Measurements from ENCODE around the gene TMEM151A. TPM values are rescaled to one million over a fixed set of nuclear protein-coding genes. Genes with fewer than 3 reads are reported as not detected.

The TMEM151A gene
- total and polyA plus RNA-seq, 11 donors: 0.08 to 7.9 (median 0.12) TPM; not detected in 5

DNA sequence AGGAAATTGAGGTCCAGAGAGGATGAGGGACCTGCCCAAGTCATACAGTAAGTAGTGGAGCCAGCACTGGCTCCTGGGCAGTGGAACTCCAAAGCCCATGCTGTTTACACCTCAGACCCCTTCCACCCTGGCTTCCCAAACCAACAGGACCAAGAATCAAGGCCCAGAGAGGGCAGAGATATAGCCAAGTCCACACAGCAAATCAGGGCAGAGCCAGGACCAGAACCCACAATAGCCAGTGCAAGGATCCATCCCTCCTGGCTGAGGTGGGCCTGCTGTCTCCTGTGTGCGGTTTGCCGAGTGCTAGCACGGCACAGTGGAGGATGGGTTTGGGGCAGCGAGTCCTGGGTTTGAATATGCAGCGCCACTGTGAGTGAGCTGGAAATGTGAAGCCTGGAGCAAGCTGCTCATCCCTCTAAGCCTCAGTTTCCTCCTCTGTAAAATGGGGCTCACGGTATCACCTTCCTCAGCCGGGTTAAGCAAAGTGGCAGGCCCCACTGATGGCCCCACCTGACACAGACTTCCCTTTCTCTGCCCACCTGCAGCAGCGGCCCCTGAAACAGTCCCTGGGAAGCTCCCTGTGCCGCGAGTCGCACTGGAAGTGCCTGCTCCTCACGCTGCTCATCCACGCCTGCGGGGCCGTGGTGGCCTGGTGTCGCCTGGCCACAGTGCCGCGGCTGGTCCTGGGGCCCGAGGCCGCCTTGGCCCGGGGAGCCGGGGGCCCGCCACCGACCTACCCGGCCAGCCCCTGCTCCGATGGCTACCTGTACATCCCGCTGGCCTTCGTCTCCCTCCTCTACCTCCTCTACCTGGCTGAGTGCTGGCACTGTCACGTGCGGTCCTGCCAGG, 2.3 kb downstream of the TMEM151A start:
- WGBS, 4 donors: 75 to 84% (median 81%) methylated on average over 18 to 30 of the region's 30 CpGs
- intact Hi-C loops (cut with DNase I): loop anchor here in 1 of 10 donors (5.0 kb wide), 1 partner anchor 43 kb away; the partner anchor contains the start of gene RIN1
- no peak for ATAC-seq
- Histone ChIP-seq H3K4me3 (no peak overlapping the region), H3K27me3 (peaks cover 6 to 42% (median 26%) of the 10 kb centered on the region in 9 donors), H3K4me1 (peaks cover 0 to 22% (median 8%) of the 10 kb centered on the region in 12 donors), H3K9me3 (no peaks in the 10 kb centered on the region), H3K36me3 (no peaks in the 10 kb centered on the region), H3K27ac (no peak overlapping the region)
- DNase-seq: no peak
- TF ChIP-seq, protein P1, sequence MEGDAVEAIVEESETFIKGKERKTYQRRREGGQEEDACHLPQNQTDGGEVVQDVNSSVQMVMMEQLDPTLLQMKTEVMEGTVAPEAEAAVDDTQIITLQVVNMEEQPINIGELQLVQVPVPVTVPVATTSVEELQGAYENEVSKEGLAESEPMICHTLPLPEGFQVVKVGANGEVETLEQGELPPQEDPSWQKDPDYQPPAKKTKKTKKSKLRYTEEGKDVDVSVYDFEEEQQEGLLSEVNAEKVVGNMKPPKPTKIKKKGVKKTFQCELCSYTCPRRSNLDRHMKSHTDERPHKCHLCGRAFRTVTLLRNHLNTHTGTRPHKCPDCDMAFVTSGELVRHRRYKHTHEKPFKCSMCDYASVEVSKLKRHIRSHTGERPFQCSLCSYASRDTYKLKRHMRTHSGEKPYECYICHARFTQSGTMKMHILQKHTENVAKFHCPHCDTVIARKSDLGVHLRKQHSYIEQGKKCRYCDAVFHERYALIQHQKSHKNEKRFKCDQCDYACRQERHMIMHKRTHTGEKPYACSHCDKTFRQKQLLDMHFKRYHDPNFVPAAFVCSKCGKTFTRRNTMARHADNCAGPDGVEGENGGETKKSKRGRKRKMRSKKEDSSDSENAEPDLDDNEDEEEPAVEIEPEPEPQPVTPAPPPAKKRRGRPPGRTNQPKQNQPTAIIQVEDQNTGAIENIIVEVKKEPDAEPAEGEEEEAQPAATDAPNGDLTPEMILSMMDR (IDR thresholded peaks at IDR 0.05): no peak
- no peak for TF ChIP-seq POLR2A (IDR thresholded peaks at IDR 0.05)

DNA sequence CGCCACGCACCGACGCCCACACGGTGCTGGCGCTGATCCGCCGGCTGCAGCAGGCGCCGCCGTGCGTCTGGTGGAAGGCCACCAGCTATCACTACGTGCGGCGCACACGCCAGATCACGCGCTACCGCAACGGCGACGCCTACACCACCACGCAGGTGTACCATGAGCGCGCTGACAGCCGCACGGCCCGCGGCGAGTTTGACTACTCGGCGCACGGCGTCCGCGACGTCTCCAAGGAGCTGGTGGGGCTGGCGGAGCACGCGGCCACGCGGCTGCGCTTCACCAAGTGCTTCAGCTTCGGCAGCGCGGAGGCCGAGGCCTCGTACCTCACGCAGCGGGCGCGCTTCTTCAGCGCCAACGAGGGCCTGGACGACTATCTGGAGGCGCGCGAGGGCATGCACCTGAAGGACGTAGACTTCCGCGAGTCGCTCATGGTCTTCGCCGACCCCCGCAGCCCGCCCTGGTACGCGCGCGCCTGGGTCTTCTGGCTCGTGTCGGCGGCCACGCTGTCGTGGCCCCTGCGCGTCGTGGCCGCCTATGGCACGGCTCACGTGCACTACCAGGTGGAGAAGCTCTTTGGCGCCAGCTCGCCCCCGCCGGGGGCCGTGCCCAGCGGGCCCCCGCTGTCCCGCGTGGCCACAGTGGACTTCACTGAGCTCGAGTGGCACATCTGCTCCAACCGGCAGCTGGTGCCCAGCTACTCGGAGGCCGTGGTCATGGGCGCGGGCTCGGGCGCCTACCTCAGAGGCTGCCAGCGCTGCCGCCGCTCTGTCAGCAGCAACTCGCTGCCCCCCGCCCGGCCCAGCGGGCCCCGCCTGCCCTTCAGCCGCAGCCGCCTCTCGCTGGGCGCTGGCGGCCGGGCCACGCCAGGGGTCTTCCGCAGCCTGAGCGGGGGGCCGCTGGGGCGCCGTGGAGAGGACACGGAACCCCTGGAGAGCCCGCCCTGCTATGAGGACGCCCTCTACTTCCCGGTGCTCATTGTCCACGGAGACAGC, 3.2 kb downstream of the TMEM151A start:
- TF ChIP-seq POLR2A (IDR thresholded peaks at IDR 0.05): no peak
- TF ChIP-seq, protein P1 (IDR thresholded peaks at IDR 0.05): no peak
- Histone ChIP-seq H3K36me3 (no peaks in the 10 kb centered on the region), H3K27me3 (peaks cover 6 to 42% (median 26%) of the 10 kb centered on the region in 9 donors), H3K9me3 (no peaks in the 10 kb centered on the region), H3K4me1 (peaks cover 0 to 15% (median 3%) of the 10 kb centered on the region in 12 donors), H3K4me3 (no peak overlapping the region), H3K27ac (no peak overlapping the region)
- WGBS, 4 donors: 79 to 86% (median 83%) methylated on average over 83 to 123 of the region's 123 CpGs
- ATAC-seq: no peak
- DNase-seq: no peak
- intact Hi-C loops (cut with DNase I): loop anchor here in 1 of 10 donors (5.0 kb wide), 1 partner anchor 42 kb away; the partner anchor contains the start of gene RIN1

GRCh38 chr11:66297610-66298009, 5.9 kb downstream of the TMEM151A start:
- no peaks in the 10 kb centered on the region for H3K9me3 ChIP-seq
- DNase-seq: no peak
- intact Hi-C loops (cut with DNase I): no loop called here
- peaks cover 0 to 32% (median 17%) of the 10 kb centered on the region in 9 donors for H3K27me3 ChIP-seq
- H3K36me3 ChIP-seq: no peaks in the 10 kb centered on the region
- no peak overlapping the region for H3K27ac ChIP-seq
- no peak for ATAC-seq
- no peak overlapping the region for H3K4me3 ChIP-seq
- 42 to 56% (median 49%) methylated on average over 8 of the region's 8 CpGs for WGBS, 4 donors
- H3K4me1 ChIP-seq: no peaks in the 10 kb centered on the region
- TF ChIP-seq POLR2A (IDR thresholded peaks at IDR 0.05): no peak
- TF ChIP-seq, protein P1 (IDR thresholded peaks at IDR 0.05): no peak
